Trophoblast cell (in vitro differentiated cells and primary cell): ENCODE results near the gene MACROD2.

Experiments
- DNase-seq, 2 donors: peaks; one replicate each; pipeline ENCODE4 v3.0.0-alpha.2; 2016
- H2AFZ ChIP-seq: 2 replicates; pipeline ENCODE4 v1.6.1; 2013; ENCODE audit warnings: low read length, moderate library complexity, mild to moderate bottlenecking; ENCODE audit not compliant: insufficient read depth, poor library complexity
- H2AK5ac ChIP-seq: 2 replicates; pipeline ENCODE4 v1.6.1; 2013; ENCODE audit warnings: mild to moderate bottlenecking, low read length
- H2BK120ac ChIP-seq: 2 replicates; pipeline ENCODE4 v1.6.1; 2013; ENCODE audit warnings: low read length, mild to moderate bottlenecking, moderate library complexity; ENCODE audit not compliant: insufficient read depth, poor library complexity
- H2BK12ac ChIP-seq: 2 replicates; pipeline ENCODE4 v1.6.1; 2013; ENCODE audit warnings: mild to moderate bottlenecking, low read length, moderate library complexity
- H2BK5ac ChIP-seq: 2 replicates; pipeline ENCODE4 v1.6.1; 2013; ENCODE audit warnings: low read length, low read depth, moderate library complexity, mild to moderate bottlenecking; ENCODE audit not compliant: poor library complexity
- H3K14ac ChIP-seq: 2 replicates; pipeline ENCODE4 v1.6.1; 2013; ENCODE audit warnings: mild to moderate bottlenecking, low read length
- H3K18ac ChIP-seq: 2 replicates; pipeline ENCODE4 v1.6.1; 2013; ENCODE audit warnings: mild to moderate bottlenecking, low read length
- H3K23ac ChIP-seq: 2 replicates; pipeline ENCODE4 v1.6.1; 2013; ENCODE audit warnings: low read length
- H3K27ac ChIP-seq: 2 replicates; pipeline ENCODE4 v1.5.1; 2013; ENCODE audit warnings: low read depth, mild to moderate bottlenecking, inconsistent platforms, low read length, moderate library complexity
- H3K27me3 ChIP-seq: 2 replicates; pipeline ENCODE4 v1.6.1; 2013; ENCODE audit warnings: inconsistent platforms, mild to moderate bottlenecking, low read length, moderate library complexity; ENCODE audit not compliant: insufficient read depth
- H3K36me3 ChIP-seq, 2 experiments: 1 replicate in 1 of 2; 2 replicates in 1 of 2; pipeline ENCODE4 v1.6.1; 2013; ENCODE audit warnings: low read length in 2 of 2, mild to moderate bottlenecking in 2 of 2, moderate library complexity in 1 of 2; ENCODE audit not compliant: insufficient read depth in 2 of 2, control insufficient read depth in 1 of 2
- H3K4ac ChIP-seq: 2 replicates; pipeline ENCODE4 v1.6.1; 2013; ENCODE audit warnings: low read depth, mild to moderate bottlenecking, low read length, moderate library complexity
- H3K4me1 ChIP-seq, 2 experiments: 1 replicate in 1 of 2; 2 replicates in 1 of 2; pipeline ENCODE4 v1.6.1; 2013; ENCODE audit warnings: low read length in 2 of 2, mild to moderate bottlenecking in 2 of 2, moderate library complexity in 1 of 2; ENCODE audit not compliant: insufficient read depth in 2 of 2, control insufficient read depth in 1 of 2
- H3K4me2 ChIP-seq: 2 replicates; pipeline ENCODE4 v1.6.1; 2013; ENCODE audit warnings: inconsistent platforms, mild to moderate bottlenecking, low read length, moderate library complexity
- H3K4me3 ChIP-seq: 2 replicates; pipeline ENCODE4 v1.5.1; 2013; ENCODE audit warnings: mild to moderate bottlenecking, low read depth, low read length, inconsistent platforms
- H3K79me1 ChIP-seq: one replicate; pipeline ENCODE4 v1.6.1; 2013; ENCODE audit warnings: low read length
- H3K79me2 ChIP-seq: 2 replicates; pipeline ENCODE4 v1.6.1; 2013; ENCODE audit warnings: low read length, mild to moderate bottlenecking; ENCODE audit not compliant: control insufficient read depth, insufficient read depth, poor library complexity
- H3K9ac ChIP-seq: 2 replicates; pipeline ENCODE4 v1.6.1; 2013; ENCODE audit warnings: mild to moderate bottlenecking, low read length
- H3K9me3 ChIP-seq: 2 replicates; pipeline ENCODE4 v1.6.1; 2013; ENCODE audit warnings: low read depth, mild to moderate bottlenecking, control low read depth, inconsistent platforms, low read length; ENCODE audit not compliant: insufficient read depth
- H4K12ac ChIP-seq: 2 replicates; pipeline ENCODE4 v1.6.1; 2013; ENCODE audit warnings: low read depth, mild to moderate bottlenecking, low read length, moderate library complexity
- H4K8ac ChIP-seq: 2 replicates; pipeline ENCODE4 v1.6.1; 2013; ENCODE audit warnings: low read depth, mild to moderate bottlenecking, low read length, moderate library complexity
- H4K91ac ChIP-seq: one replicate; pipeline ENCODE4 v1.6.1; 2013; ENCODE audit warnings: low read depth, mild to moderate bottlenecking, low read length, moderate library complexity
- WGBS: extraction: QIAGEN DNeasy Blood & Tissue Kit; methylation state at CpG from one replicate; pipeline ENCODE4 v1.1.7; 2013; ENCODE audit warnings: missing lambda C conversion rate; ENCODE audit not compliant: insufficient read length, insufficient coverage; ENCODE audit errors: extremely low coverage; 5-methylcytosine and 5-hydroxymethylcytosine counted together

MACROD2 gene

DNA sequence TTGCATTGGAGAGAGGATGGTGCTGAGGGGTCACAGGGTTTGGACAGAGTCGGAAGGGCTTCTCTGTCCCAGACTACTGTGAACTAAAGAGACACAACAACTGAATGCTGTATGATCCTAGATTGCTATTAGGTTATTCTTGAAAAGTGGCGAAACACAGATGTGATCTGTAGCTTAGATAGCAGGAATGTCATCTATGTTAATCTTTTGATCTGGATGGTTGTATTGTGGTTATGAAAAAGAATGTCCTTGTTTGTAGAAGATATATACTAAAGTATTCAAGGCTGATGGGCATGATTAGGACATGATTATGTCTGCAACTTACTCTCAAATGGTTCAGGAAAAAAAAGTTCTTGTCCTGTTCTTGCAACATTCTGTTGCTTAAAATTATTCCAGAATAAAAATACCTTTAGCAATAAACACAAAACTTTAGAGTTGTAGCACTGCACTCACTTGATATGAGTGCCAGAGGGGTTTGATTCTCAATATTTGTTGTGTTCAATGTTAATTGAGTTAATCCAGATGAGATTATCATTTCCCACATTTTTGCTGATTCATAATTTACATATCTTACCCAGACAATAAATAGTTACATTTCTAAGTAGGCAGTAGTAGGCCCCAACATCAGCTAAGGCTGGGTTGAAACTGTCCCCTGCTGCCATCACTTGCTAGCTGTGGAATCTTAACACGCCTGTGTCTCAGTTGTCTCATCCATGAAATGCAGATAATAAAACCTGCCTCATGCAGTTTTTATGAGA, 1932.8 kb downstream of the MACROD2 start:
- Histone ChIP-seq H3K4me2 (no peak overlapping the region), H3K79me2 (no peaks in the 10 kb centered on the region), H3K4me1 (no peaks in the 10 kb centered on the region), H3K14ac (no peak overlapping the region), H3K4me3 (no peak overlapping the region), H4K12ac (no peak overlapping the region), H3K79me1 (no peaks in the 10 kb centered on the region), H2BK120ac (no peak overlapping the region), H3K9me3 (no peaks in the 10 kb centered on the region), H3K23ac (no peak overlapping the region), H3K36me3 (no peaks in the 10 kb centered on the region), H3K27me3 (no peaks in the 10 kb centered on the region), H2BK12ac (no peak overlapping the region), H4K91ac (no peak overlapping the region), H3K27ac (no peak overlapping the region), H2AFZ (no peak overlapping the region), H3K4ac (no peak overlapping the region), H4K8ac (no peak overlapping the region), H3K9ac (no peak overlapping the region), H2AK5ac (no peak overlapping the region), H3K18ac (no peak overlapping the region), H2BK5ac (no peak overlapping the region)
- peak; percentile 19 to 87 for DNase-seq
- no CpG with 5 or more reads among the region's 3 CpGs for WGBS

- H3K23ac ChIP-seq, result no peak overlapping the region
- H3K4me3 ChIP-seq, result no peak overlapping the region
- no peak overlapping the region for H2BK12ac ChIP-seq
- H3K79me1 ChIP-seq, result no peaks in the 10 kb centered on the region
- no peak overlapping the region for H4K8ac ChIP-seq
- no peak overlapping the region for H3K4me2 ChIP-seq
- H3K27ac ChIP-seq, result no peak overlapping the region
- H4K91ac ChIP-seq, result no peak overlapping the region
- H3K14ac ChIP-seq, result no peak overlapping the region
- no peaks in the 10 kb centered on the region for H3K4me1 ChIP-seq
- no peak overlapping the region for H3K4ac ChIP-seq
- no peak overlapping the region for H2BK5ac ChIP-seq
- H2AK5ac ChIP-seq, result no peak overlapping the region
- DNase-seq, result no peak
- no peak overlapping the region for H3K18ac ChIP-seq
- no peaks in the 10 kb centered on the region for H3K27me3 ChIP-seq
- no peaks in the 10 kb centered on the region for H3K36me3 ChIP-seq
- no peaks in the 10 kb centered on the region for H3K79me2 ChIP-seq
- no peak overlapping the region for H3K9ac ChIP-seq
- H2AFZ ChIP-seq, result no peak overlapping the region
- H4K12ac ChIP-seq, result no peak overlapping the region
- H2BK120ac ChIP-seq, result no peak overlapping the region
- H3K9me3 ChIP-seq, result no peaks in the 10 kb centered on the region
Measured at GRCh38 chr20:15928946-15929345, 1933.6 kb downstream of the MACROD2 start.

- H2AFZ ChIP-seq, result no peak overlapping the region
- no peaks in the 10 kb centered on the region for H3K27me3 ChIP-seq
- no peaks in the 10 kb centered on the region for H3K79me1 ChIP-seq
- no peaks in the 10 kb centered on the region for H3K79me2 ChIP-seq
- no peak overlapping the region for H4K12ac ChIP-seq
- no peak overlapping the region for H3K27ac ChIP-seq
- no peak overlapping the region for H3K4ac ChIP-seq
- no peak overlapping the region for H2BK120ac ChIP-seq
- H4K91ac ChIP-seq, result no peak overlapping the region
- no peak overlapping the region for H3K4me3 ChIP-seq
- no CpG with 5 or more reads among the region's 2 CpGs for WGBS
- no peak overlapping the region for H4K8ac ChIP-seq
- H3K14ac ChIP-seq, result no peak overlapping the region
- H2BK12ac ChIP-seq, result no peak overlapping the region
- peak; percentile 61 to 89 for DNase-seq
- H2BK5ac ChIP-seq, result no peak overlapping the region
- H3K4me2 ChIP-seq, result no peak overlapping the region
- H3K18ac ChIP-seq, result no peak overlapping the region
- H3K36me3 ChIP-seq, result no peaks in the 10 kb centered on the region
- no peak overlapping the region for H3K23ac ChIP-seq
- H3K4me1 ChIP-seq, result no peaks in the 10 kb centered on the region
- H2AK5ac ChIP-seq, result no peak overlapping the region
- no peaks in the 10 kb centered on the region for H3K9me3 ChIP-seq
- no peak overlapping the region for H3K9ac ChIP-seq
Measured at GRCh38 chr20:15930311-15931305, 1935.3 kb downstream of the MACROD2 start.

DNA sequence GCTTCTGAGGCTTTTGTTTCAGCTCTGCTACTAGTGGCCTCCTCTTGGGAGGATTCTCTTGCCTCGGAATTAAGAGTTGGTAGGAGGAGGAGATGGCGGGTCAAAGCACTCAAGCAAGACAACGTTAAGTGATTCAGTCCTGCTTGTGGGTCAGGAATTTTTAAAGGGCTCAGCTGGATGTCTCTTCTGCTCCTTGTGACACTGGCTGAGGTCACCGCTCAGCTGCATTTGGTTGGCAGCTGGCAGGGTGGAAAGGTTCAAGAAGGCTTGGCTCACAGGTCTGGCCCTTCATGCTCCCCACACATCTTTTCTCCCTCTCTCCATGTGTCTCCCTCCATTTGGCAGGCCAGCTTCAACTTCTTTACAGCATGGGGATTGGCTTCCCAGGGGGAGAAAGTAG, 1936.6 kb downstream of the MACROD2 start:
- H3K79me2 ChIP-seq, result no peaks in the 10 kb centered on the region
- H4K12ac ChIP-seq, result no peak overlapping the region
- no peak overlapping the region for H2AFZ ChIP-seq
- WGBS, result no CpG with 5 or more reads among the region's 4 CpGs
- H2AK5ac ChIP-seq, result no peak overlapping the region
- H3K27me3 ChIP-seq, result no peaks in the 10 kb centered on the region
- H4K91ac ChIP-seq, result no peak overlapping the region
- H2BK120ac ChIP-seq, result no peak overlapping the region
- H3K36me3 ChIP-seq, result no peaks in the 10 kb centered on the region
- H3K4ac ChIP-seq, result no peak overlapping the region
- H3K9me3 ChIP-seq, result no peaks in the 10 kb centered on the region
- H2BK12ac ChIP-seq, result no peak overlapping the region
- H3K18ac ChIP-seq, result no peak overlapping the region
- no peak overlapping the region for H4K8ac ChIP-seq
- no peak for DNase-seq
- no peak overlapping the region for H3K4me2 ChIP-seq
- H3K27ac ChIP-seq, result no peak overlapping the region
- H3K9ac ChIP-seq, result no peak overlapping the region
- H3K14ac ChIP-seq, result no peak overlapping the region
- no peak overlapping the region for H2BK5ac ChIP-seq
- H3K23ac ChIP-seq, result no peak overlapping the region
- no peaks in the 10 kb centered on the region for H3K4me1 ChIP-seq
- H3K79me1 ChIP-seq, result no peaks in the 10 kb centered on the region
- no peak overlapping the region for H3K4me3 ChIP-seq
